GM23338 (cell line): ENCODE measurements around the gene ACE2. TPM values are rescaled to one million over a fixed set of nuclear protein-coding genes. Genes with fewer than 3 reads are reported as not detected.

Experiments used
- ATAC-seq: fragments of 200-7000 bp; cut with Tn5 transposase; 3 replicates; pipeline ENCODE4 v1.9.1; 2020
- DNase-seq: peaks from one replicate; pipeline ENCODE4 v3.0.0-alpha.2; 2015; ENCODE audit warnings: low spot score
- H2AFZ ChIP-seq: fragments of 200-600 bp; sonication (generic); 2 replicates; pipeline ENCODE4 v1.8.0; 2016; ENCODE audit warnings: antibody characterized with exemption, mild to moderate bottlenecking, moderate library complexity
- H3F3A ChIP-seq: fragments of 200-600 bp; sonication (generic); replicated peaks from 2 replicates; pipeline ENCODE4 v1.8.0; 2017; ENCODE audit warnings: antibody characterized with exemption, mixed run types, low read depth
- H3K27ac ChIP-seq: fragments of 200-600 bp; sonication (generic); 2 replicates; pipeline ENCODE4 v1.6.1; 2016; ENCODE audit warnings: low read depth
- H3K27me3 ChIP-seq: fragments of 200-600 bp; sonication (generic); 2 replicates; pipeline ENCODE4 v1.8.0; 2016; ENCODE audit warnings: mild to moderate bottlenecking, mixed run types, moderate library complexity; ENCODE audit not compliant: insufficient read depth
- H3K36me3 ChIP-seq: fragments of 200-600 bp; sonication (generic); 2 replicates; pipeline ENCODE4 v1.8.0; 2016; ENCODE audit warnings: mild to moderate bottlenecking; ENCODE audit not compliant: insufficient read depth
- H3K4me1 ChIP-seq: fragments of 200-600 bp; sonication (generic); 2 replicates; pipeline ENCODE4 v1.8.0; 2016; ENCODE audit warnings: mild to moderate bottlenecking, moderate library complexity; ENCODE audit not compliant: insufficient read depth
- H3K4me2 ChIP-seq: fragments of 200-600 bp; sonication (generic); 2 replicates; pipeline ENCODE4 v1.7.1; 2017; ENCODE audit warnings: mixed run types
- H3K4me3 ChIP-seq: fragments of 200-600 bp; sonication (generic); 2 replicates; pipeline ENCODE4 v1.6.1; 2016; ENCODE audit warnings: mixed run types
- H3K79me2 ChIP-seq: fragments of 200-600 bp; sonication (generic); replicated peaks from 2 replicates; pipeline ENCODE4 v1.8.0; 2017; ENCODE audit warnings: mild to moderate bottlenecking; ENCODE audit not compliant: insufficient read depth
- H3K9me2 ChIP-seq: fragments of 200-600 bp; sonication (generic); 2 replicates; pipeline ENCODE4 v1.8.0; 2017; ENCODE audit not compliant: insufficient read depth
- H4K20me1 ChIP-seq: fragments of 200-600 bp; sonication (generic); replicated peaks from 2 replicates; pipeline ENCODE4 v1.8.0; 2017; ENCODE audit warnings: mild to moderate bottlenecking; ENCODE audit not compliant: insufficient read depth
- H3K27ac Mint-ChIP-seq: 2 replicates; pipeline ENCODE4 v1.8.0; 2020; ENCODE audit warnings: inconsistent platforms, mild to moderate bottlenecking, moderate library complexity, mixed read lengths
- H3K27me3 Mint-ChIP-seq: 3 replicates; pipeline ENCODE4 v1.8.0; 2022; ENCODE audit warnings: low read depth, mild to moderate bottlenecking, moderate library complexity, mixed read lengths, inconsistent platforms; ENCODE audit not compliant: insufficient read depth, poor library complexity
- H3K36me3 Mint-ChIP-seq: 3 replicates; pipeline ENCODE4 v1.8.0; 2021; ENCODE audit warnings: low read depth, mild to moderate bottlenecking, inconsistent platforms, moderate library complexity, mixed read lengths
- H3K4me1 Mint-ChIP-seq: 3 replicates; pipeline ENCODE4 v1.8.0; 2020; ENCODE audit warnings: mild to moderate bottlenecking, inconsistent platforms, mixed read lengths
- H3K4me3 Mint-ChIP-seq: 3 replicates; pipeline ENCODE4 v1.8.0; 2021; ENCODE audit warnings: moderate library complexity, mild to moderate bottlenecking, inconsistent platforms, mixed read lengths
- H3K9me3 Mint-ChIP-seq: 3 replicates; pipeline ENCODE4 v1.8.0; 2020; ENCODE audit warnings: moderate library complexity, mild to moderate bottlenecking, inconsistent platforms, mixed read lengths
- CREB1 ChIP-seq: fragments of 250-450 bp; sonication (Bioruptor Pico); IDR thresholded peaks from 2 replicates; pipeline ENCODE4 v1.5.0; 2020; ENCODE audit warnings: low read depth, mild to moderate bottlenecking, moderate library complexity
- CTCF ChIP-seq, 2 experiments: fragments of 200-600 bp in 1 of 2; sonication (generic) in 1 of 2; conservative IDR thresholded peaks; 2 replicates each; pipeline versions ENCODE4 v1.5.1 to v1.6.1; 2016 to 2017; ENCODE audit warnings: antibody characterized with exemption in 2 of 2, low read depth in 2 of 2, mild to moderate bottlenecking in 2 of 2, moderate library complexity in 1 of 2
- ETS1 ChIP-seq: IDR thresholded peaks from 2 replicates; pipeline ENCODE4 v1.6.1; 2016; ENCODE audit warnings: antibody characterized with exemption
- EZH2 ChIP-seq: fragments of 200-600 bp; sonication (generic); IDR thresholded peaks from one replicate; pipeline ENCODE4 v1.8.0; 2017; ENCODE audit warnings: antibody characterized with exemption, mild to moderate bottlenecking, low read depth; ENCODE audit not compliant: unreplicated experiment
- EZH2phosphoT487 ChIP-seq: fragments of 200-600 bp; sonication (generic); IDR thresholded peaks from one replicate; pipeline ENCODE4 v1.8.1; 2018; ENCODE audit warnings: antibody characterized with exemption; ENCODE audit not compliant: unreplicated experiment
- JUNB ChIP-seq: IDR thresholded peaks from one replicate; pipeline ENCODE4 v1.6.1; 2016; ENCODE audit warnings: antibody characterized with exemption; ENCODE audit not compliant: unreplicated experiment
- NANOG ChIP-seq: IDR thresholded peaks from 2 replicates; pipeline ENCODE4 v1.6.1; 2016; ENCODE audit warnings: antibody characterized with exemption, borderline replicate concordance
- POLR2AphosphoS5 ChIP-seq: IDR thresholded peaks from 2 replicates; pipeline ENCODE4 v1.6.1; 2016; ENCODE audit warnings: antibody characterized with exemption, low read depth
- STAT1 ChIP-seq: IDR thresholded peaks from one replicate; pipeline ENCODE4 v1.6.1; 2016; ENCODE audit warnings: antibody characterized with exemption; ENCODE audit not compliant: unreplicated experiment
- ZNF114 ChIP-seq: fragments of 250-450 bp; sonication (Bioruptor Pico); IDR thresholded peaks from 2 replicates; pipeline ENCODE4 v1.5.0; 2020; ENCODE audit warnings: mild to moderate bottlenecking, moderate library complexity
- ZNF331 ChIP-seq: fragments of 250-450 bp; sonication (Bioruptor Pico); IDR thresholded peaks from 2 replicates; pipeline ENCODE4 v1.5.0; 2020; ENCODE audit warnings: low read depth, mild to moderate bottlenecking, moderate library complexity
- ZNF462 ChIP-seq: fragments of 250-450 bp; sonication (Bioruptor Pico); IDR thresholded peaks from 2 replicates; pipeline ENCODE4 v1.5.0; 2020; ENCODE audit warnings: mild to moderate bottlenecking, moderate library complexity
- polyA plus RNA-seq: library from polyadenylated mRNA; unstranded; fragments of >200 nt; fragmentation: Nextera tagmentation; extraction: Ambion mirVana; gene quantifications from 2 replicates; pipeline ENCODE4 v1.2.1, GENCODE V29; 2016
- total RNA-seq: library from RNA; depleted of rRNA; stranded (reverse); fragments of >200 nt; shearing (Covaris generic); gene quantifications from 2 replicates; pipeline ENCODE4 v1.2.3, GENCODE V29; 2014

Gene ACE2
- total and polyA plus RNA-seq, 2 experiments from 2014 or later = 0.10 TPM; not detected in 1

- Histone ChIP-seq H3K9me2 (no peaks in the 10 kb centered on the region), H3K27ac (no peak overlapping the region), H3F3A (no peaks in the 10 kb centered on the region), H3K4me1 (no peaks in the 10 kb centered on the region), H2AFZ (no peak overlapping the region), H4K20me1 (no peaks in the 10 kb centered on the region), H3K4me3 (no peak overlapping the region), H3K4me2 (no peak overlapping the region), H3K27me3 (no peaks in the 10 kb centered on the region), H3K36me3 (no peaks in the 10 kb centered on the region), H3K79me2 (no peaks in the 10 kb centered on the region)
- Mint-ChIP-seq H3K27me3 (no peaks in the 10 kb centered on the region), H3K4me1 (peaks cover 6% of the 10 kb centered on the region; the same call in 2 of the 3 replicates), H3K27ac (no peak overlapping the region), H3K9me3 (no peaks in the 10 kb centered on the region), H3K4me3 (no peak overlapping the region), H3K36me3 (no peaks in the 10 kb centered on the region)
- TF ChIP-seq ETS1 = no peak
- TF ChIP-seq ZNF331 (CRISPR knock-in tag) = no peak
- no peak for TF ChIP-seq NANOG
- no peak for TF ChIP-seq ZNF462 (CRISPR knock-in tag)
- TF ChIP-seq EZH2phosphoT487 = no peak
- no peak for TF ChIP-seq JUNB
- TF ChIP-seq POLR2AphosphoS5 = no peak
- TF ChIP-seq ZNF114 = no peak
- TF ChIP-seq STAT1 = no peak
- no peak for TF ChIP-seq EZH2
- TF ChIP-seq CREB1 (CRISPR knock-in tag) = no peak
- no peak for TF ChIP-seq CTCF (conservative IDR thresholded peaks at IDR 0.05; ENCODE audit: low read depth in 2 of 2)
- DNase-seq (no peak), ATAC-seq (no peak)
Measured at GRCh38 chrX:15560924-15561323, 39.8 kb downstream of the ACE2 start.
